NCI-H460 (cell line): ENCODE measurements around the gene MAVS. TPM values are rescaled to one million over a fixed set of nuclear protein-coding genes. Genes with fewer than 3 reads are reported as not detected.

Source experiments
- DNase-seq: peaks from one replicate; pipeline ENCODE4 v3.0.0-alpha.2; 2016; ENCODE audit warnings: low read depth; ENCODE audit errors: extremely low read depth
- total RNA-seq: library from RNA; depleted of rRNA; stranded (reverse); fragments of >200 nt; shearing (Covaris generic); gene quantifications from 2 replicates; pipeline ENCODE4 v1.2.3, GENCODE V29; 2014

The MAVS gene
- total RNA-seq, 1 experiment from 2014 or later: 21.0 TPM

GRCh38 chr20:3846378-3846739 is 275 bp upstream of the MAVS start:
- no peak for DNase-seq

- DNase-seq: no peak
Measured at GRCh38 chr20:3847429-3847940, 851 bp downstream of the MAVS start.

GRCh38 chr20:3848565-3848964 is 1.9 kb downstream of the MAVS start:
- no peak for DNase-seq

- DNase-seq: no peak
Measured at GRCh38 chr20:3854462-3854871, 7.8 kb downstream of the MAVS start.

GRCh38 chr20:3857405-3857804 is 10.8 kb downstream of the MAVS start:
- DNase-seq: no peak

GRCh38 chr20:3858689-3859088 is 12.1 kb downstream of the MAVS start:
- no peak for DNase-seq

GRCh38 chr20:3861191-3861590 is 14.6 kb downstream of the MAVS start:
- DNase-seq: no peak

GRCh38 chr20:3862333-3862732 is 15.7 kb downstream of the MAVS start:
- DNase-seq: no peak

- DNase-seq: no peak
Measured at GRCh38 chr20:3863317-3863716, 16.7 kb downstream of the MAVS start.

GRCh38 chr20:3864518-3864917 is 17.9 kb downstream of the MAVS start:
- DNase-seq: no peak

GRCh38 chr20:3865152-3865886 is 18.7 kb downstream of the MAVS start:
- no peak for DNase-seq

GRCh38 chr20:3865887-3866407 is 19.3 kb downstream of the MAVS start:
- DNase-seq: no peak

- DNase-seq: no peak
Measured at GRCh38 chr20:3866464-3866863, 19.8 kb downstream of the MAVS start.

GRCh38 chr20:3867802-3868201 is 21.2 kb downstream of the MAVS start:
- no peak for DNase-seq

GRCh38 chr20:3869839-3870634 is 23.4 kb downstream of the MAVS start:
- DNase-seq: no peak

GRCh38 chr20:3871550-3872265 is 25.1 kb downstream of the MAVS start:
- no peak for DNase-seq

- DNase-seq: no peak
Measured at GRCh38 chr20:3873507-3873906, 26.9 kb downstream of the MAVS start.

GRCh38 chr20:3874194-3874844 is 27.7 kb downstream of the MAVS start:
- DNase-seq: no peak

GRCh38 chr20:3875378-3875974 is 28.8 kb downstream of the MAVS start:
- no peak for DNase-seq

- no peak for DNase-seq
Measured at GRCh38 chr20:3876000-3876399, 29.4 kb downstream of the MAVS start.
